HG03460 (cell line): ENCODE data around the gene MYH11.

ENCODE experiments used
- ATAC-seq: cut with Tn5 transposase; IDR thresholded peaks from one replicate; pipeline ENCODE4 v1.9.1; 2021; ENCODE audit not compliant: unreplicated experiment

The MYH11 gene

GRCh38 chr16:15856901-15857698 lies at the start of gene MYH11:
Gene MYH11 (minus strand): TSS chr16:15857028. CDS start chr16:15838252, 18,776 bp downstream.
- no peak for ATAC-seq

- no peak for ATAC-seq
Observed at GRCh38 chr16:15906439-15906838, 49.6 kb upstream of the MYH11 start.

- no peak for ATAC-seq
Observed at GRCh38 chr16:15903960-15904359, 47.1 kb upstream of the MYH11 start.

GRCh38 chr16:15900901-15901500 lies 44.2 kb upstream of the MYH11 start:
- ATAC-seq, result no peak

- no peak for ATAC-seq
Observed at GRCh38 chr16:15900357-15900756, 43.5 kb upstream of the MYH11 start.

- peak; percentile 62 for ATAC-seq
Observed at GRCh38 chr16:15899538-15900100, 42.8 kb upstream of the MYH11 start.

GRCh38 chr16:15898654-15899053 lies 41.8 kb upstream of the MYH11 start:
- ATAC-seq, result no peak

GRCh38 chr16:15897834-15898254 lies 41.0 kb upstream of the MYH11 start:
- no peak for ATAC-seq

GRCh38 chr16:15897121-15897780 lies 40.4 kb upstream of the MYH11 start:
- ATAC-seq, result no peak

- no peak for ATAC-seq
Observed at GRCh38 chr16:15894571-15895374, 37.9 kb upstream of the MYH11 start.

- ATAC-seq, result no peak
Observed at GRCh38 chr16:15891508-15891907, 34.7 kb upstream of the MYH11 start.

GRCh38 chr16:15888072-15888976 lies 31.5 kb upstream of the MYH11 start, which contains the start of gene CEP20:
Gene CEP20 (minus strand): TSS chr16:15888603. CDS start chr16:15888585, 18 bp downstream.
- ATAC-seq, result peak; percentile 96

GRCh38 chr16:15887283-15887682 lies 30.5 kb upstream of the MYH11 start:
- no peak for ATAC-seq

- no peak for ATAC-seq
Observed at GRCh38 chr16:15886078-15886477, 29.2 kb upstream of the MYH11 start.

- no peak for ATAC-seq
Observed at GRCh38 chr16:15885560-15886001, 28.8 kb upstream of the MYH11 start.

- ATAC-seq, result no peak
Observed at GRCh38 chr16:15882563-15882962, 25.7 kb upstream of the MYH11 start.

GRCh38 chr16:15881794-15882379 lies 25.1 kb upstream of the MYH11 start:
- ATAC-seq, result no peak

GRCh38 chr16:15880434-15881308 lies 23.8 kb upstream of the MYH11 start:
- no peak for ATAC-seq
